Uterus (tissue), 4 donors: ENCODE results near the gene SLC38A1. TPM values are rescaled to one million over a fixed set of nuclear protein-coding genes. Genes with fewer than 3 reads are reported as not detected.

Experiments used
- DNase-seq, 2 donors: peaks; one replicate each; pipeline ENCODE4 v3.0.0-alpha.2; 2019 to 2020
- H3K27ac ChIP-seq, 2 donors: fragments of 200-600 bp; sonication (generic); 1 replicate in 1 of 2; 2 replicates in 1 of 2; pipeline ENCODE4 v1.5.1; 2016 to 2018
- H3K27me3 ChIP-seq, 2 donors: fragments of 200-600 bp; sonication (generic); one replicate each; pipeline ENCODE4 v1.5.1; 2018 to 2019; ENCODE audit warnings: control low read depth in 1 of 2
- H3K36me3 ChIP-seq, 2 donors: fragments of 200-600 bp; sonication (generic); one replicate each; pipeline ENCODE4 v1.5.1; 2019; ENCODE audit warnings: control low read depth in 1 of 2
- H3K4me1 ChIP-seq, 2 donors: fragments of 200-600 bp; sonication (generic); one replicate each; pipeline ENCODE4 v1.5.1; 2018 to 2019; ENCODE audit warnings: control low read depth in 1 of 2
- H3K4me3 ChIP-seq, 2 donors: fragments of 200-600 bp; sonication (generic); 1 replicate in 1 of 2; 2 replicates in 1 of 2; pipeline ENCODE4 v1.5.1; 2018 to 2019; ENCODE audit warnings: mild to moderate bottlenecking in 1 of 2
- H3K9me3 ChIP-seq, 2 donors: fragments of 200-600 bp; sonication (generic); one replicate each; pipeline ENCODE4 v1.5.1; 2019; ENCODE audit warnings: control low read depth in 1 of 2
- CTCF ChIP-seq, 4 experiments: fragments of 200-600 bp in 2 of 4; fragments of 450-650 bp in 2 of 4; sonication (generic) in 2 of 4; IDR thresholded peaks; one replicate each; pipeline ENCODE4 v1.5.1; 2016 to 2019; ENCODE audit warnings: antibody characterized with exemption in 4 of 4, mild to moderate bottlenecking in 2 of 4, moderate library complexity in 1 of 4
- POLR2A ChIP-seq, 2 donors: fragments of 450-650 bp; IDR thresholded peaks; one replicate each; pipeline ENCODE4 v1.6.1; 2016; ENCODE audit warnings: antibody characterized with exemption in 2 of 2, mild to moderate bottlenecking in 1 of 2, moderate library complexity in 1 of 2
- intact Hi-C: fragments of 100-400 bp; cut with DNase I; formaldehyde crosslinking; loops from one replicate; pipeline ENCODE4 v1.15.1; 2023; ENCODE audit warnings: low total_unique reads
- total RNA-seq, 4 donors: library from RNA; depleted of rRNA in 3 of 4; stranded (reverse); fragments of >200 nt in 3 of 4; gene quantifications; one replicate each; pipeline versions ENCODE4 v1.1.0 to v1.2.4, GENCODE V29; 2014 to 2023
- donor health status: DM: yes; HTN: yes; CAD: no.

SLC38A1 gene
- total RNA-seq, 4 donors from 2014 or later, result 27.1 to 93.6 (median 64.1) TPM

- no peak for DNase-seq
- intact Hi-C loops, result no loop called here
- no peak overlapping the region for H3K27ac ChIP-seq
- no peak overlapping the region for H3K4me3 ChIP-seq
- no peaks in the 10 kb centered on the region for H3K27me3 ChIP-seq
- no peaks in the 10 kb centered on the region for H3K36me3 ChIP-seq
- no peaks in the 10 kb centered on the region for H3K4me1 ChIP-seq
- no peaks in the 10 kb centered on the region for H3K9me3 ChIP-seq
- TF ChIP-seq CTCF (IDR thresholded peaks at IDR 0.05), result no peak
- no peak for TF ChIP-seq POLR2A (IDR thresholded peaks at IDR 0.05)
Measured at GRCh38 chr12:46246021-46246700, 22.7 kb downstream of the SLC38A1 start.

- Histone ChIP-seq H3K36me3 (no peaks in the 10 kb centered on the region), H3K27me3 (no peaks in the 10 kb centered on the region), H3K4me3 (no peak overlapping the region), H3K27ac (no peak overlapping the region), H3K4me1 (no peaks in the 10 kb centered on the region), H3K9me3 (no peaks in the 10 kb centered on the region)
- TF ChIP-seq POLR2A (IDR thresholded peaks at IDR 0.05), result no peak
- no peak for TF ChIP-seq CTCF (IDR thresholded peaks at IDR 0.05)
- intact Hi-C loops, result no loop called here
- DNase-seq, result no peak
Measured at GRCh38 chr12:46244997-46245396, 23.8 kb downstream of the SLC38A1 start.

GRCh38 chr12:46244273-46244915, 24.4 kb downstream of the SLC38A1 start:
- no peak for DNase-seq
- H3K27me3 ChIP-seq, result no peaks in the 10 kb centered on the region
- no peaks in the 10 kb centered on the region for H3K36me3 ChIP-seq
- no peak overlapping the region for H3K27ac ChIP-seq
- H3K9me3 ChIP-seq, result no peaks in the 10 kb centered on the region
- intact Hi-C loops, result no loop called here
- H3K4me1 ChIP-seq, result no peaks in the 10 kb centered on the region
- TF ChIP-seq POLR2A (IDR thresholded peaks at IDR 0.05), result no peak
- H3K4me3 ChIP-seq, result no peak overlapping the region

DNA sequence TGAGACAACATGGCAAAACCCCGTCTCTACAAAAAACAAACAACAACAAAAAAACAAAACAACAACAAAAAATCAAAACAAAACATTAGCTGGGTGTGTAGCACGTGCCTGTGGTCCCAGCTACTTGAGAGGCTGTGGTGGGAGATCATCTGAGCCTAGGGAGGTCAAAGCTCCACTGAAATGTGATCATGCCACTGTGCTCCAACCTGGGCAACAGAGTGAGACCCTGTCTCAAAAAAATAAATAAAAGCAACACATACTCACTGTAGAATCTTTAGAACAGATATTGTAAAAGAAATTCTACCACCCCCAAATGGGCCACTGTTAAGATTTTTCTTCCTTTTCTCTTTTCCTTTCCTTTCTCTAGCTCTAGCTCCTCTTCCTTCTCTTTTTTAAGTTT, 26.3 kb downstream of the SLC38A1 start:
- DNase-seq, result no peak
- Histone ChIP-seq H3K27me3 (no peaks in the 10 kb centered on the region), H3K27ac (no peak overlapping the region), H3K4me1 (no peaks in the 10 kb centered on the region), H3K36me3 (no peaks in the 10 kb centered on the region), H3K4me3 (no peak overlapping the region), H3K9me3 (no peaks in the 10 kb centered on the region)
- no peak for TF ChIP-seq POLR2A (IDR thresholded peaks at IDR 0.05)
- TF ChIP-seq CTCF (IDR thresholded peaks at IDR 0.05), result no peak
- intact Hi-C loops, result no loop called here

DNA sequence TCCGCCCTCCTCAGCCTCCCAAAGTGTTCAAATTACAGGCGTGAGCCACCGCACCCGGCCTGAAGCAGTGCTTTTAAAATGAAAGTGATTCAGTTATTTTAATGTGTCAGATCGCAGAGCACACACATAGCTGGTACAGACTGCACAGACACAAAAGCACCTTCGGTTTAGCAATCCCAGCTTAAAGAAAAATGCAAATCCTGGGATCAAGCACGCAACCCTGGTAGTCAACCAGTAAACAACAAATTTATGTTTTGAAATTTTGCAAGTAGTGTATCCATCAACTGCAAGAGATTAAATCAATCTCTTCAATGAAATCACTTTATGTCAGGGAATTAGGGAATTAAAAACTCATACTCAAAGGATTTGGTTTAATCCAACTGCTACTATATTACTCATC, 28.4 kb downstream of the SLC38A1 start:
- no peak for TF ChIP-seq CTCF (IDR thresholded peaks at IDR 0.05)
- no peak for TF ChIP-seq POLR2A (IDR thresholded peaks at IDR 0.05)
- no peaks in the 10 kb centered on the region for H3K9me3 ChIP-seq
- intact Hi-C loops, result no loop called here
- no peak overlapping the region for H3K4me3 ChIP-seq
- no peaks in the 10 kb centered on the region for H3K27me3 ChIP-seq
- H3K4me1 ChIP-seq, result no peaks in the 10 kb centered on the region
- no peak overlapping the region for H3K27ac ChIP-seq
- H3K36me3 ChIP-seq, result no peaks in the 10 kb centered on the region
- no peak for DNase-seq
